GM21529 (cell line): Measurements from ENCODE around the gene GORASP2.
A peak's percentile ranks its signal among the peaks of the same experiment; 100 is the strongest.

ENCODE experiments used
- ATAC-seq: cut with Tn5 transposase; IDR thresholded peaks from one replicate; pipeline ENCODE4 v1.9.1; 2021; ENCODE audit not compliant: unreplicated experiment

GORASP2 gene

DNA sequence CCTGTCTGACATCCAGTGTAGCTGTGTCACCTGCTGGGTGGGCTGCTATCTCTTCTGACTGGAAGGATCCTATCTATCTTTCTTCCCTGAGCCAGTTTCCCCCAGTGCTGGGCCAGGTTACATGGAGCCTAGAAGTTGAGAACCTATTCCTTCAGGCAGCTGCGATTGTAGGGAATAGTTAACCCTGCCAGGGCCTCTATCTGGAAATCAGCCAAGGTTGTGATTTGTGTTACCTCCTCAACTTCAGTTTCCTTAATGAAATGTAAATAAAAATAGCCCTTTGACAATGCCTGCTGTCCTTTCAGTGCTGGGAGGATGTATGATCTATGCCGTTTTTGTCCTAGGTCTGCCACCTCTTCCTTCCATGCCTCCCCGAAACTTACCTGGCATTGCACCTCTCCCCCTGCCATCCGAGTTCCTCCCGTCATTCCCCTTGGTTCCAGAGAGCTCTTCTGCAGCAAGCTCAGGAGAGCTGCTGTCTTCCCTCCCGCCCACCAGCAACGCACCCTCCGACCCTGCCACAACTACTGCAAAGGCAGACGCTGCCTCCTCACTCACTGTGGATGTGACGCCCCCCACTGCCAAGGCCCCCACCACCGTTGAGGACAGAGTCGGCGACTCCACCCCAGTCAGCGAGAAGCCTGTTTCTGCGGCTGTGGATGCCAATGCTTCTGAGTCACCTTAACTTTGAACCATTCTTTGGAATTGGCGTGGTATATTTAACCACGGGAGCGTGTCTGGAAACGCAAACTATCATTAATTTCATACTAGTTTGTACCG, 36.6 kb downstream of the GORASP2 start:
- no peak for ATAC-seq

DNA sequence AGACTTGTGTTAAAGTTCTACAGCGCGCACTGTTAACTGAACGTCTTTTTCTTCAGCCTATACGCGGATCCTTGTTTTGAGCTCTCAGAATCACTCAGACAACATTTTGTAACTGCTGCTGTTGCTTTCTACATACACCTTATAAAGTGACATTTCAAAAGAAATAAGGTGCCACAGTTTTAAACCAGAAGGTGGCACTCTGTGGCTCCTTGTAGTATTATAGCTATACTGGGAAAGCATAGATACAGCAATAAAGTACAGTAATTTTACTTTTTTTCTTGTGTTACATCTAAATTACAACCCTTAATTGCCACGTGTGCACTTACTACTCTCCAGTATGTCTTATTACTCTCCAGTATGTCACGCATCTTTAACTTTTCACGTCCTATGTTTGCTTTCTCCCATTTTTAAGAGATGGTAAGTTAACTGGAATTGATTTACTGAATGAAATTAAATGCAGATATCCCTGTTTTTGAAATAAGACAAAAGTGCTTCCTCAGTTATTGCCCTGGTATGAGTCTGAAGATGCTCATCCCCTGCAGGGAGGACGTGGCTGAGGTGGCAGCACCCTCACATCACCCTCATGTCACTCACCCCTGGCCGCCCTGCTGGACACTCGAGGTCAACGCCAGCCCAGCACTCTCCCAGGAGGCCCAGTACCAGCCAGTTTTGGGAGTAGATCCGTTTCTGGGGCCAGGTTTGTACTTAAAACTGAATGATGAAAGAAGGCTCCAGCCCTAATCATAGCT, 37.8 kb downstream of the GORASP2 start:
- no peak for ATAC-seq

DNA sequence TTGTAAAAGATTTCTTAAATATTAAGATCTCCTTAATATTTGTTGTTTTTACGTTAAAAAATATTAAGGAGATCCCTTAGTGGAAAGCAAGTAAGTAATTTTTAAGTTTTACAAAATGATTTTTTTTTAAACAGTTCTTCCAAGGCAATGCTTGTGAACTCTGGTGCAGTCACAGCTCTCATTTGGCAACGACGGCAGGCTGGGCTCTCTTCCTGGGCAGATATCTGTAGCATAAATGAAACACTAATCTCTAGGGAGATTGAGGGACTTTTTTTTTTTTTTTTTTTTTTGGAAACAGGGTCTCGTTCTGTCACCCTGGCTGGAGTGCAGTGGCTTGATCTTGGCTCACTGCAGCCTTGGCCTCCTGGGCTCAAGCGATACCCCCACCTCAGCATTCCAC, 38.5 kb downstream of the GORASP2 start:
- no peak for ATAC-seq

DNA sequence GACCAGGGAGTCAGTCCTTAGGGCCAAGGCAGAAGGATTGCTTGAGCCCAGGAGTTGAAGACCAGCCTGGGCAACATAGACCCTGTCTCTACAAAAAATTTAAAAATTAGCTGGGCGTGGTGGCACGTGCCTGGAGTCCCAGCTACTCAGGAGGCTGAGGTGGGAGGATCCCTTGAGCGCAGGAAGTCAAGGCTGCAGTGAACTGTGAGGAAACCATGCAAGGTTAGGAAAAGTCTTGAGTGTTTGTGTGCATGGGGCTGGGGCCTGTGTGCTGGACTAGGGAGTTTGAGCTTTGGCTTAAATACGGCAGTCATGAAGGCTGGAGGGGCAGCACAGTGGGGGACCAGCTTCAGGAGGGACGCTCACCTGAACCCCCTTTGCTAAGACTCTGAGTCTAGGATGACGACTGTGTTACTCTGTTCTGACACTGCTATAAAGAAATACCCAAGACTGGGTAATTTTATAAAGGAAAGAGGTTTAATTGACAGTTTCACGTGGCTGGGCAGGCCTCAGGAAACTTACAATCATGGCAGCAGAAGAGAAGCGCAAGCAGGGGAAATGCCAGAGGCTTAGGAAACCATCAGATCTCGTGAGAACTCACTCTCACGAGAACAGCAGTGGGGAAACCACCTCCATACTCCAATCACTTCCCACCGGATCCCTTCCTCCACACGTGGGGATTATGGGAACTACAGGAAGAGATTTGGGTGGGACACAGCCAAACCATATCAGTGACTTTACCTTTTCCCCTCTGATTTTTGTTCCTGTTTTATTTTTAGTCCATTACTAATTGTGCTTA, 39.4 kb downstream of the GORASP2 start:
- ATAC-seq: no peak

DNA sequence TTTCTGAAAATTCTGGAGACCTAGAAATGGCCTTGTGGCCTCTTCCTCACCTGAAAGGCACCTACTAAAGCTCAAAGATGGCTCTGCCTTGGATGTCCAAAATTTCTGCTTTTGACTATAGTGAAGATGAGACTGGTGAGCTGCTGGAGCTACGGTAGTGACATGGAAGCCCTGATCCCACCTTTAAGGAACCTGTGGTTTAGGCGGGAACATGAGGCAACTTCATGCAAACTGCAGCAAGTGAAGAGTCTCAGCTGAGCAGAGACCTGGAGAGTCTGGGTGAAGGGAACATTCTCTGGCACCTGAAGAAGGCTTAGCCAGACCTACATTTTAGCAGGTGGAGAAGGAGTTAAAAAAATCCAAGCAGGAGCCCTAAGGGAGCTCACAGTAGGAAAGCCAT, 40.0 kb downstream of the GORASP2 start:
- ATAC-seq: no peak

DNA sequence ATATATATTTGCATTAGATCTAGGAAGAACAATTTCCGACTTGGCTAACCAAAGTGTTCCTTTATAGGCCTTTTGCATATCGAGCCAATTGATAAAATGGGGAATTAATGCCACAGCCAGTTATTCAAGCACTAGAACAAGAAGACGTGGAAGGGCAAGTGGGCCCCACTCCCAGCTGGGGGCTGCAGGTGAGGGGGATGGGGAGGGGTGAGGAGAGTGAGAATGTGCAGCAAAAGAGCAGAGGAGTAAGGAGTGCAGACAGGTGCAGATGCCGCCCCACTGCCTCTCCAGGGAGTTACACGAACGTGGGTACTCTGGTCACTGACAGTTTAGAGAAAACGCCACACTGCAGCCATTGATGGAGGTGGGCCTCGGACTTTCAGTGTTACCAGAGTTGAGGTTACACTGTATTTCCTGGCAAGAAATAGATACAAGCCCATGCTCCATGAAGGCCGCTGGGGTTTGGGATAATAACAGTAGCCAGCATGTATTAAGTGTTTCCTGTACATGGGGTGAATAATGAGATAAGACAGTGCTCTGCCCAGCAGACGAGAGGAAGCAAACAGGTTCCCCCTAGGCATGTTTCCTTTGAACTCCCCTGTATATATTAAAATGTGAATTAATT, 40.9 kb downstream of the GORASP2 start:
- ATAC-seq: no peak

DNA sequence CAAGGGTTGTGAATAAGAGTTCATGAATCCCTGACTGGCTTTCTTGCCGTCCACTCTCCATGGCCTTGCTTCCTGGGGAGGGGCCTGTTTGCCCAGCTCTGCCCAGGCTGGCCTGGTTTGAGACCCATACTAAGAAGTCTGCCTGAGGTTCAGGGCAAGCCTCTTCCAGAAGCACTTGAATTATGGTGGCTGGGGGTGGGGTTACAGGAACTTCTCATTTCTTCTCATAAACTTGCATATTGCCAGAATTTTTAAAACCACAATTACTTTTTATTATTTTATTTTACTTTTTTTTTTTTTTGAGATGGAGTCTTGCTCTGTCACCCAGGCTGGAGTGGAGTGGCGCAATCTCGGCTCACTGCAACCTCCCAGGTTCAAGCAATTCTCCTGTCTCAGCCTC, 42.0 kb downstream of the GORASP2 start:
- no peak for ATAC-seq

DNA sequence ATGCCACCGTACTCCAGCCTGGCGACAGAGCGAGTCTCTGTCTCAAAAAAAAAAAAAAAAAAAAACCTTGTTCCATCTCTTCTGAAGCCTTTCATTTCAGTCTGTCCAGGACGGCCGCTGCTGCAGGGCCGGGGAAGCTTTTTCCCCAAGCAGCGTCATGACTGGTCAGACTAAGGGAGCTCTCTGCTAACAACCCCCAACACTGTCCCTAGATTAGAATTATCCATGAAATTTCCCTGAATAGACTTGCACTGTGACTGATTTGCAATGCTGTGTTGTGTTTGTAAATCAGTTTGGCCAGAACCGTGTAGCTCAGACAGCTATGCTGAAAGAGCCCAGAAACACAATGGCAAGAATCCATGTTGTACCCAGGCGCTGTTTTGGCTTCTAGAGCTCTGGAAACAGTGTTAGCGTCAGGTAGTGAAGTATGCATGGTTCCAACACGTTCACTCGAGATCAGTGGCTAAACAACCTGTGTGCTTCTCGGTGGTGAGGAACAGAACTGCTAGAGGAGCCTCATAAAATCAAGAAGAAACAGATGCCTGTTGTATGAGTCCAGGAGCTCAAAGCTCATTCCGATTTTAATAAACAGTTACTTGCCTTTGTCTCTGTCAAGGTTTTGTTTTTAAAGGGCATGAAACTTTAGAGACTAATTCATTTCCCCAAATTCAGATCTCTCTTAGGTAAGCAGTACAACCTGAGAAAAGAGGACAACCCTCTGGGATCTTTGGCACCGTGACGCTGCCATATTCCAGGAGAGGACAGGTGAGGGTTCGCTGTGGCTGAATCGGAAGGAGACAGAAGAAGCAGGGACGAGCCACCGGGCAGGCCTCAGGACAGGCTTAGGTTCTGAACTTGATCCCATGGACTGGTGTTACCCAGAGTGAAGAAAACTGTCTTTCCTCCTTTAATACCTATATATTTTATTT, 43.5 kb downstream of the GORASP2 start:
- ATAC-seq: no peak

DNA sequence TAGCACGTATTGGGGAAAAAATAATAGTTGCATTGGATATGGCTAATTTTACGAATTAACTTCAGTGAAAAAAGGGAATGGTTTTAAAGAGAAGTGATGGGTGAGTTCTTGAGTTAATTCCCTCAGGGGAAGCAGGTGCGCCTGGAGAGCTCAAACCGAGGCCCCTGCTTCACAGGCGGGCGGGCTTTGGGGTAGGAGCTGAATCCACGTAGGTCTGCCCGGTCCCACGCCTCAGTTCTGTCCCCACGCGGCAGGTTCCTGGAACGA, 44.1 kb downstream of the GORASP2 start:
- ATAC-seq: no peak

DNA sequence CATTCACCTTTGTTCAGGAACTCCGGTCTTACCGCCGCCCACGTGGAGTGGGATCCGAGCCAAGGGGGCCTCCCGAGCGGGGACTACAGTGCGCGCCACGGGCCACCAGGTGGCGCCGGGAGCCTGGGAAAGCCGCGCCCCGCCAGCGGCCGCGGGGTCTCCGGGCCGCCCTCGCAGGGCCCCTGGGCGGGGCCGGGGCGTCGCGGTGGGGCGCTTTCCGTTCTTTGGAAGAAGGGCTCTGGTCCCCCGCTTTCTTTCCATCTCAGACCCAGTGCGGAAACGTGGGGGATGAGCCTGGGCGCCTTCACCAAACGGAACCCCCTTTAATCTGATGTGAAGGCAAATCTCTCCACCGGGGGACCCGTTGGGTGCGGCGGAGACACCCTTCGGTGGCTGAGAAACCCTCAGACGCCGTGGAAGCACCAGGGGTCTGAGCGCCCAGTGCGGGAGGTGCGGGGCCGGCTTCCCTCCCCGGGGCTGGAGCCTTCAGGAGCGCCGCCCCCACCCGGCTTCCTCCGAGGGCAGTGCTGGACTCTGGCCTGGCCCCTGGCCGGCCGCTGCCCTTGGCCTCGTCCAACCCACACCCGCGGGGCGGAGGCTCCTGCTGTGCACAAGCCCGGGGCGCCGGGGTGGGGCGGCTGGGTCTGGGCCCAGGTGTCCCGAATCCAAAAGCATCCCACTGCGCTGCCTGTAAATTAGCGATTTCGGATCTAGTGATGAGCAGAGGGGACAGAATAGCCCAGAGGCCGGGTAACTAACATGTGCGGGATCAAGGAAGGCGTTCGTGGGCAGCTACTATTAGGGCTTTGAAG, 44.6 kb downstream of the GORASP2 start:
- peak; percentile 91 for ATAC-seq

DNA sequence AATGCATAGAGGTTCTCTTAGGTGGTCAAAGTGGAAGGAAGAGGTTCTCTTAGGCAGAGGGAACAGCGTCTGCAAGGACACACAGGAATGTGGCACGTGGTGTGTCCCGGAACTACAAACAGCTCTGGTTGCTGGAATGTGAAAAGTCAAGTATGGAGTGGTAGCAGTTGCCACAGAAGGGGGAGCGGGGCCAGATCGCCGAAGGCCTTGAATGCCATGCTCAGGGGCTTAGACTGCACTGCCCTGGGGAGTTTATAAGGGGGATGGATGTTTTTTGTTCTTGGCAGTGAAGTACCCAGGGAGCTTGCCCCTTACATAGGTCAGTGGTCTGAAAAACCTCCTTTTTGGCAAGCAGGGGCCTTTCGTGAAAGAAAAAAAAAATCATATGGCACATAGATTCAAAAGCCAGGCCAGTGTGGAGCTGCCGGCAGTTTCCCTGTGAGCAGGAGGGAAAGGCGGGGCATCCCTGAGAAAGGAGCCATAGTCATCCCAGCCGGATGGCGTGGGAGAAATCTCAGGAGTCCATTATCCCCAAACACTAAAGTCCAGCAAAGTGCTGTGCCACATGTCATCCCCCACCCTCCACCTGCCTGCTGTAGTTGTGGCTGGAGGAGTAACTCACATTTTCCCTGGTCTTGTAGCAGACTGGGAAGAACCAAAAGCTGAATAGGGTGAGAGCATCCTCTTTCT, 45.4 kb downstream of the GORASP2 start:
- no peak for ATAC-seq

DNA sequence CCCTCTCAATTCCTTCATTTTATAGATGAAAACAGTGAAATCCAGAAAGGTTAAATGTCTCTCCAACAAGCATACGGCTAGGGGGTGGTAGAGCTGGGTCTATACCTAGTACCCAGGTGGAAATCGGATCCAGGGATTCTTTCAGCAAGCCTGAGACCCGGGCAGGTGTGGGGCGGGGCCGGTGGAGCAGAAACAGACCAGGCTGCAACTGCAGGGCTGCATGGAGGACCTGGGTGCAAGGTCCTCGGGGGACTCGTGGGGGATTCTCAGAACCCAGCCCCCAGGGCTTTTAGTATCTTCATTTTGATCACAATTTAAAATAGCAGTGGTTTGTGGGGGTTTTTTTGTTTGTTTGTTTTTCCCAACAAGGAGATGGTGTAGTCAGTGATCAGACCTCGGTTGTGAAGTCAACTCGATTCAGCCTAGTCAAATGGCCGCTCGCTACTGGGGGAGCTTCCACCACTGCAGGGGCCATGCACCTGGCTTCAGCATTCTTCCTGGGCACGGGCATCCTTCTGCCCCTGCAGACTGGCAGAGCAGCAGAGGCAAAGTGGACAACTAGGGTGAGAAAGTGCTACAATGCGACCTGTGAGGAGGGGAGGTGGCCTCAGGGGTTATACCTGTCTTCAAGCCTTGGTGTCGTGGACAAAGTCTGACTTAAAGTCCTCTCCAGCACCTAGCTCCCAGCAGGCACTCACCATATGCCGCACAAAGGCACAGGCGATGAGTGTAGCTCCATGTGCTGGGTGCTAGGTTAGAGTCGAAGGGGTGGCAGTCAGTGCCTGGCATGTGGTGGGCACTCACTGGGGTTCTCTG, 46.3 kb downstream of the GORASP2 start:
- no peak for ATAC-seq

DNA sequence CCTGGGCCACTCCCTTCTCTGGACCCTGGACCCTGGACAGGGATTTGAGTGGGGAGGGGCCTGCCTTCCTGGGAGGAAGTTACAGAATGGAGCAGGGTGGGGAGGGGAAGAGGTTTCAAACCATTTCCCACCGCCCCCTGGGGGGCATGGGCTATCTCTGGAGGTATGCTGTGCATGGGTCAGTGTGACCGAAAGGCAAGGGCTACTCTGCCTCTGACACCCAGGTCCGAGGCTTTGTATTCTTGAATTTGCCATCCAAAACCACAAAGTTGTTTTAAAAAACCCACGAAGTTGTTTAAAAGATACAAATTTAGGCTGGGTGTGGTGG, 46.9 kb downstream of the GORASP2 start:
- ATAC-seq: no peak

DNA sequence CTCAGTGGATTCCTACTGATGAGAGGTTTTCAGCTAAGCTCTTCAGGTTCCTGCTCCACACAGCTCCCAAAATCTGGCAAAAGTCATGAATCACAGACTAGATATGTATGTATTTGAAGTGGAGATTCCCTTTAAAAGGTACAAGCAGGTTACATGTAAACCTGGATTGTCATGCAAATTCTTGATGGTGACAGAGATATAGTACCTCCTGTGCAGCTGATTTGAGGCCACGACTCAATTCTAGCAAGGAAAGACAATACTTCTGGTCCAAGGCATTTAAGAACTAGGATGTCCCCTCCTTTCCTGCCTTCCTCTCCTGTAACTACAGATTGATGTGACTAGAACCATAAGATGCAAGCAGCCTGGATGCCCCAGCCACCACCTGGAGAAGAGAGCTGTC, 55.0 kb downstream of the GORASP2 start:
- no peak for ATAC-seq

DNA sequence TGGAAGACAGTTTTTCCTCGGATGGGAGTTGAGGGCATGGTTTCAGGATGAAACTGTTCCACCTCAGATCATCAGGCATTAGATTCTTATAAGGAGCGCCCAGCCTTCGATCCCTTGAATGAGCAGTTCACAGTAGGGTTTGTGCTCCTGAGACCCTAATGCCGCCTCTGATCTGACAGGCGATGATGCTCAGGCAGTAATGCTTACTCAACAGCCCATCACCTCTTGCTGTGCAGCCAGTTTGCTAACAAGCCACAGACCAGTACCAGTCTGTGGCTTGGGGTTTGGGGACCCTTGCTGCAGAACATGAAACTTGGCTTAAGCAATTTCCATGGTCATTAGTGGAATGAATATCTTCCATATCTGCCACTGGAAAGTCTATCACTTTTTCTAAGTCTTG, 56.4 kb downstream of the GORASP2 start:
- no peak for ATAC-seq

DNA sequence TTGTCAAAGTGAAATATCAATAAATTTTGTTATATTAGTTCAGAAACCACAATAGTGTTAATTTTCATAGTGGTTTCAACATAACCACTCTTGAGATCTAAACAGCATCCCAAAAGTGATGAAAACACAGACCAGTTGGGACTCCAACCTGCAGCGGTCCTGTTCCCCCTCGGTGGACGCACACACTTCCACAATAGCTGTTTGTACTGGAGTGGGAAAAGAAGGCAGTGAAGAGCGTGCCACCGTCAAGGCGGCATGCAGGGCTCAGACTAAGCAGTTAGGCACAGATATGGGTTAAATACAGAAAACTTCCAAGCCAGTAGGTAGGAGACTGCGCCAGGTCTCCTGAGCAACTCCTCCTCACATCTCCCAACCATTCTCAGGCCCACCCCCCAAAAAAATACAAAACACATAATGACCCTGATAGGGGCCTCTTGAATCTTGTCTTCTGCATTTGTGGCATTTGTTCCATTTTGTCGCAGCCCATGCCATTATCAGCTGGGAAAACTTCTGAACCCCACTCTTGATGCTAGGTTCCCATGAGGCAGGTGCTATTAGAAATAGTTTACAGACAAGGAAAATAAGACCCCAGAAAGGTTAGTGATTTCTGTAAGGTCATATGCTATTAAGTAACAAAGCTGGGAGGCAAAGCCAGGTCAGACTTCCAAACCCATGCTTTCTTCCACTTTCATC, 57.7 kb downstream of the GORASP2 start:
- ATAC-seq: no peak

DNA sequence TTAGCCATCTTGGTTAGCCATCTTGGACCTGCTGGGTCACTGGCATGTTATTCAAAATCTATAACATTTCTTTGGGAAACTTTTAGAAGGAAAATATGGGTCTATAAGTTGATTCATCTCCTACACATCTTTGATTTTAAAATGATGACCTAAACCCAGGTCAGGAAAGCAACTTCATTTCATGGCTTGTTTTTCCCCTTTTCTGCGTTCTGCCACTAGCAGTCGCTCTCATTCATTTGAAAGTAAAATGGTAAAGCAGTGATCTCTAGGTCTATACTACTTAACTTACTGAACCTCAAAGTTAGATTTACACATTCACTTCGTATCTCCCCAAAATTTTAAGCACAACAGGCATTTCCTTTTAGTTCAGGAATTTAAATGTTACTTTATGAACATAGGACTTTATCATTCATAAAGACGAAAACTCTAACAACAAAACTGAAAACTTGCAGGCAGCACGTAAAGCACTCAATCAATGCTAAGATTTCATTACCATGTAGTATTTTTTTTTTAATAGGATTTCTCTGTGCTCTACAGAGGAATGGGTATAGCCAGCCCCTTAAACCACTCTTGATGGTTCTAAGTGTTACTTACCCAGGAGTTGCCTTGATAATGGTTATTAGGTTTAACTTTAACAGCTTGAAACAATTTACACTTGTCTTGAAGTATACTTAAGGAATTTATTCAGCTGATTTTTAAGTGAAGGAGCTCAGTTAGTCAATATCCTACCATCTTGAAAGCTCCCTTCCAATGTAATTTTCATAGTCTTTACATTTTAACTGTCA, 62.5 kb downstream of the GORASP2 start:
- ATAC-seq: no peak
